Measurements from ENCODE around the gene MXD3.
A peak's percentile ranks its signal among the peaks of the same experiment; 100 is the strongest.

Gene MXD3

GRCh38 chr5:177349762-177350161 is 38.1 kb upstream of the MXD3 start:
- peak overlapping the region; percentile 61; the same call in 1 of the 2 replicates for H3K4me3 ChIP-seq (ENCODE audit: low read depth, low read length)
- H3K4me1 ChIP-seq (ENCODE audit: control insufficient read depth, insufficient read depth, low read length) = peaks cover 20% of the 10 kb centered on the region; the same call in 1 of the 2 replicates
- CTCF ChIA-PET = interaction anchor here (0.7 to 3.1 kb wide), 4 partner anchors 31 to 77 kb away, joined by 3 to 9 read pairs (median 5); partner anchors contain the start of gene GRK6

DNA sequence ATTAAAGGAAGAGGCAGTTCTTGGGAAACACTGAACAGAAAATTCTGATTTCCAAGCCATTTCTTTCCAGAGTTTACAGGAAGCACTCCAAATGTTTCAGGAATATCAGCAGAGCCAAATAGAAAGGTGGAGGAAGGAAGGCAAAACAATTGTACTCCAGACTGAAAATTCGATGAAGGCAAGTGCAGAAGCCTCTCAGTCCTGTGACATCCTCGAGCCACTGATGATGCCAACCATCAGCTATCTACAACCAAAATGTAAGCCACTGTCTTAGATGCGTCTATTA is 37.6 kb upstream of the MXD3 start:
- peak; percentile 95 for TF ChIP-seq ZBTB17 (tag by site-specific recombination; IDR thresholded peaks at IDR 0.05)
- TF ChIP-seq SALL2 (tag by site-specific recombination; IDR thresholded peaks at IDR 0.05; ENCODE audit: borderline replicate concordance) = no peak
- no peak for TF ChIP-seq HOXC10 (CRISPR knock-in tag; IDR thresholded peaks at IDR 0.05)
- TF ChIP-seq ZBTB1 (tag by site-specific recombination; IDR thresholded peaks at IDR 0.05) = 0 out of 2 replicates have a peak, but pooled peaks have one; percentile 17
- TF ChIP-seq ZNF350 (tag by site-specific recombination; IDR thresholded peaks at IDR 0.05) = no peak
- peak; percentile 40; the same call in 1 of the 2 replicates for TF ChIP-seq ZNF335 (tag by site-specific recombination; conservative IDR thresholded peaks at IDR 0.05)
- CTCF ChIA-PET = interaction anchor here (0.6 to 3.1 kb wide), 5 partner anchors 8 to 77 kb away, joined by 3 to 9 read pairs (median 3); partner anchors contain the start of genes GRK6 and RGS14
- H3K4me1 ChIP-seq (ENCODE audit: control insufficient read depth, insufficient read depth, low read length) = peaks cover 20% of the 10 kb centered on the region; the same call in 1 of the 2 replicates
- H3K27ac ChIP-seq (ENCODE audit: extremely low read depth, low read depth, low read length) = no peak overlapping the region; the same call in 1 of the 2 replicates
- H3K9me3 ChIP-seq (ENCODE audit: control insufficient read depth, insufficient read depth, low read depth, low read length) = no peaks in the 10 kb centered on the region
- POLR2A ChIA-PET = interaction anchor here (0.7 kb wide), 2 partner anchors 19 to 40 kb away, joined by 3 to 4 read pairs; no protein-coding TSS in a partner anchor
- no peak overlapping the region for H3K4me3 ChIP-seq (ENCODE audit: low read depth, low read length)
- H3K36me3 ChIP-seq (ENCODE audit: control insufficient read depth in 2 of 2, insufficient read depth in 1 of 2, low read length in 2 of 2) = peaks cover 14 to 28% of the 10 kb centered on the region in 2 experiments; a peak in 2 of 3 replicates

More at GRCh38 chr5:177349762-177350161, 38.1 kb upstream of the MXD3 start:
- POLR2A ChIA-PET = interaction anchor here (0.9 to 3.0 kb wide), 2 partner anchors 13 to 21 kb away, joined by 4 to 26 read pairs; no protein-coding TSS in a partner anchor
- Histone ChIP-seq H3K9me3 (ENCODE audit: control insufficient read depth, insufficient read depth, low read depth, low read length) (no peaks in the 10 kb centered on the region), H3K27ac (ENCODE audit: extremely low read depth, low read depth, low read length) (no peak overlapping the region), H3K36me3 (ENCODE audit: control insufficient read depth in 2 of 2, insufficient read depth in 1 of 2, low read length in 2 of 2) (peaks cover 9 to 26% of the 10 kb centered on the region in 2 experiments; a peak in 2 of 3 replicates)
- TF ChIP-seq ZNF623 (tag by site-specific recombination; IDR thresholded peaks at IDR 0.05) (peak; percentile 96), SCRT2 (tag by site-specific recombination; IDR thresholded peaks at IDR 0.05) (peak; percentile 80), ZNF10 (tag by site-specific recombination; IDR thresholded peaks at IDR 0.05) (no peak)

DNA sequence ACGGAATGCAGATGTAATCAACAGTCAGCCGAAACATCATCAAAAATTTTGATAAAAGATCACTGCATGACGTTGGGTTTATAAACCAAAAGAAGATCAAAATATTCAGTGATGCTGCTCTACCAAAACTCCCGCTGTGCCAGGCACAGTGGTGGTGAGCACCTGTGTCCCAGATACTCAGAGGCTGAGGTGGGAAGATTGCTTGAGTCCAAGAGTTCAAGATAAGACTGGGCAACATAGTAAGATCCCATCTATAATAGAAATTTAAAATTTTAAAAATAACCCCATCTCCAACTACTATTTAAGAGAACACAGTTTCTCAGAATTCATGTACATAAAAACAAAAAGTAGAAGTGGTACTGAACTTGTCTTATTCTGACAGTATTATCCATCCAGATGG is 36.0 kb upstream of the MXD3 start:
- Histone ChIP-seq H3K9me3 (ENCODE audit: control insufficient read depth, insufficient read depth, low read depth, low read length) (no peaks in the 10 kb centered on the region), H3K27ac (ENCODE audit: extremely low read depth, low read depth, low read length) (no peak overlapping the region), H3K36me3 (ENCODE audit: control insufficient read depth in 2 of 2, insufficient read depth in 1 of 2, low read length in 2 of 2) (peaks cover 24 to 34% of the 10 kb centered on the region in 2 experiments), H3K4me1 (ENCODE audit: control insufficient read depth, insufficient read depth, low read length) (peaks cover 20% of the 10 kb centered on the region; the same call in 1 of the 2 replicates), H3K4me3 (ENCODE audit: low read depth, low read length) (no peak overlapping the region)
- TF ChIP-seq ZNF843 (tag by site-specific recombination; IDR thresholded peaks at IDR 0.05) = no peak
- no peak for TF ChIP-seq ZXDB (tag by site-specific recombination; IDR thresholded peaks at IDR 0.05)
- peak; percentile 94 for TF ChIP-seq ZNF121 (tag by site-specific recombination; IDR thresholded peaks at IDR 0.05)
- CTCF ChIA-PET = interaction anchor here (0.6 to 2.0 kb wide), 2 partner anchors 22 to 38 kb away, joined by 4 to 6 read pairs; no protein-coding TSS in a partner anchor
- POLR2A ChIA-PET = no interaction called here

DNA sequence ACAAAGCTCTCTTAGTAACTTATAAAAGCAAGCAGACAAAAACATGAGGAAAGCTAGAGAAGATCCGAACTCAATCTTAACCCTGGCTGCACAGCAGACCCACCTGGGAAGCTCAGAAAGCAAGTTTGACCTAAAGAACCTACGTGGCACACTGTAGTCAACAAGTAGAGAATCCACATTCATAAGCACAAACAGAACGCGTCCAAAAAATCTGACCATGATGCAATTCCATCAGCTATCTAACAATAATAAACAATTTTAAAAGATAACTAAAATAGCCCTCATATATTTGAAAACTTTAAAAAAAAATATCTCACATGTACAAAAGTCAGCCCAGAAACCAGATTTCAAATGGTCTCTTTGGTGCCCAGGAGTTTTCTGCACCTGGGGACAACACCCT is 35.1 kb upstream of the MXD3 start:
- Histone ChIP-seq H3K4me3 (ENCODE audit: low read depth, low read length) (no peak overlapping the region), H3K9me3 (ENCODE audit: control insufficient read depth, insufficient read depth, low read depth, low read length) (no peaks in the 10 kb centered on the region), H3K4me1 (ENCODE audit: control insufficient read depth, insufficient read depth, low read length) (peaks cover 20% of the 10 kb centered on the region; the same call in 1 of the 2 replicates), H3K36me3 (ENCODE audit: control insufficient read depth in 2 of 2, insufficient read depth in 1 of 2, low read length in 2 of 2) (peaks cover 30 to 35% of the 10 kb centered on the region in 2 experiments), H3K27ac (ENCODE audit: extremely low read depth, low read depth, low read length) (no peak overlapping the region)
- POLR2A ChIA-PET = interaction anchor here (0.5 to 0.7 kb wide), 2 partner anchors 99 to 246 kb away, joined by 3 to 7 read pairs; no protein-coding TSS in a partner anchor
- CTCF ChIA-PET = interaction anchor here (0.6 to 2.0 kb wide), 7 partner anchors 10 to 44 kb away, joined by 3 to 8 read pairs (median 5); no protein-coding TSS in a partner anchor
- TF ChIP-seq ZNF138 (tag by site-specific recombination; IDR thresholded peaks at IDR 0.05; ENCODE audit: borderline replicate concordance) = no peak
- TF ChIP-seq OSR2 (tag by site-specific recombination; IDR thresholded peaks at IDR 0.05) = no peak
- no peak for TF ChIP-seq ZBTB21 (tag by site-specific recombination; IDR thresholded peaks at IDR 0.05)
- no peak for TF ChIP-seq ZNF121 (tag by site-specific recombination; IDR thresholded peaks at IDR 0.05)
- TF ChIP-seq ZNF621 (tag by site-specific recombination; IDR thresholded peaks at IDR 0.05) = no peak
- TF ChIP-seq ZNF530 (tag by site-specific recombination; IDR thresholded peaks at IDR 0.05; ENCODE audit: low read depth) = no peak
- no peak for TF ChIP-seq ZNF366 (tag by site-specific recombination; conservative IDR thresholded peaks at IDR 0.05)
- TF ChIP-seq, protein P1, sequence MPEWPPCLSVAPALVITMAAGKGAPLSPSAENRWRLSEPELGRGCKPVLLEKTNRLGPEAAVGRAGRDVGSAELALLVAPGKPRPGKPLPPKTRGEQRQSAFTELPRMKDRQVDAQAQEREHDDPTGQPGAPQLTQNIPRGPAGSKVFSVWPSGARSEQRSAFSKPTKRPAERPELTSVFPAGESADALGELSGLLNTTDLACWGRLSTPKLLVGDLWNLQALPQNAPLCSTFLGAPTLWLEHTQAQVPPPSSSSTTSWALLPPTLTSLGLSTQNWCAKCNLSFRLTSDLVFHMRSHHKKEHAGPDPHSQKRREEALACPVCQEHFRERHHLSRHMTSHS (tag by site-specific recombination; IDR thresholded peaks at IDR 0.05) = no peak
- no peak for TF ChIP-seq PRDM6 (tag by site-specific recombination; IDR thresholded peaks at IDR 0.05)
- TF ChIP-seq KLF8 (tag by site-specific recombination; IDR thresholded peaks at IDR 0.05) = no peak
- TF ChIP-seq, protein P2, sequence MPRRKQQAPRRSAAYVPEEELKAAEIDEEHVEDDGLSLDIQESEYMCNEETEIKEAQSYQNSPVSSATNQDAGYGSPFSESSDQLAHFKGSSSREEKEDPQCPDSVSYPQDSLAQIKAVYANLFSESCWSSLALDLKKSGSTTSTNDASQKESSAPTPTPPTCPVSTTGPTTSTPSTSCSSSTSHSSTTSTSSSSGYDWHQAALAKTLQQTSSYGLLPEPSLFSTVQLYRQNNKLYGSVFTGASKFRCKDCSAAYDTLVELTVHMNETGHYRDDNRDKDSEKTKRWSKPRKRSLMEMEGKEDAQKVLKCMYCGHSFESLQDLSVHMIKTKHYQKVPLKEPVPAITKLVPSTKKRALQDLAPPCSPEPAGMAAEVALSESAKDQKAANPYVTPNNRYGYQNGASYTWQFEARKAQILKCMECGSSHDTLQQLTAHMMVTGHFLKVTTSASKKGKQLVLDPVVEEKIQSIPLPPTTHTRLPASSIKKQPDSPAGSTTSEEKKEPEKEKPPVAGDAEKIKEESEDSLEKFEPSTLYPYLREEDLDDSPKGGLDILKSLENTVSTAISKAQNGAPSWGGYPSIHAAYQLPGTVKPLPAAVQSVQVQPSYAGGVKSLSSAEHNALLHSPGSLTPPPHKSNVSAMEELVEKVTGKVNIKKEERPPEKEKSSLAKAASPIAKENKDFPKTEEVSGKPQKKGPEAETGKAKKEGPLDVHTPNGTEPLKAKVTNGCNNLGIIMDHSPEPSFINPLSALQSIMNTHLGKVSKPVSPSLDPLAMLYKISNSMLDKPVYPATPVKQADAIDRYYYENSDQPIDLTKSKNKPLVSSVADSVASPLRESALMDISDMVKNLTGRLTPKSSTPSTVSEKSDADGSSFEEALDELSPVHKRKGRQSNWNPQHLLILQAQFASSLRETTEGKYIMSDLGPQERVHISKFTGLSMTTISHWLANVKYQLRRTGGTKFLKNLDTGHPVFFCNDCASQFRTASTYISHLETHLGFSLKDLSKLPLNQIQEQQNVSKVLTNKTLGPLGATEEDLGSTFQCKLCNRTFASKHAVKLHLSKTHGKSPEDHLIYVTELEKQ (tag by site-specific recombination; IDR thresholded peaks at IDR 0.05; ENCODE audit: borderline replicate concordance) = no peak
